Activated T-cell treated with anti-CD3 and anti-CD28 coated beads, Interleukin-2, amount 50 U/mL, for 4 hours (primary cell): ENCODE data around the gene CAMK1D. TPM values are rescaled to one million over a fixed set of nuclear protein-coding genes. Genes with fewer than 3 reads are reported as not detected.

ENCODE experiments used
- ATAC-seq, 2 donors: fragments of 200-7000 bp; cut with Tn5 transposase; one replicate each; pipeline ENCODE4 v1.10.0; 2021
- DNase-seq: peaks from one replicate; pipeline ENCODE4 v3.0.0-alpha.2; 2020
- H3K27me3 Mint-ChIP-seq: one replicate; pipeline ENCODE4 v1.8.0; 2021; ENCODE audit warnings: low read depth, mixed read lengths
- H3K36me3 Mint-ChIP-seq: one replicate; pipeline ENCODE4 v1.8.0; 2022; ENCODE audit warnings: mixed read lengths; ENCODE audit not compliant: insufficient read depth
- H3K4me1 Mint-ChIP-seq: one replicate; pipeline ENCODE4 v1.8.0; 2021; ENCODE audit warnings: low read depth, mixed read lengths
- H3K4me3 Mint-ChIP-seq: one replicate; pipeline ENCODE4 v1.8.0; 2021; ENCODE audit warnings: mild to moderate bottlenecking, moderate library complexity, mixed read lengths
- H3K9me3 Mint-ChIP-seq: one replicate; pipeline ENCODE4 v1.8.0; 2021; ENCODE audit warnings: mixed read lengths
- total RNA-seq, 3 donors: library from RNA; stranded (reverse); gene quantifications; one replicate each; pipeline ENCODE4 v1.2.1, GENCODE V29; 2021

CAMK1D gene
- total RNA-seq, 3 donors from 2014 or later, result 6.3 to 7.8 (median 6.7) TPM

GRCh38 chr10:12605580-12606405 lies 256.4 kb downstream of the CAMK1D start:
- H3K36me3 Mint-ChIP-seq, result peaks cover under 1% of the 10 kb centered on the region
- ATAC-seq (peak; percentile 81 to 86), DNase-seq (peak; percentile 25)
- no peaks in the 10 kb centered on the region for H3K9me3 Mint-ChIP-seq
- peaks cover 22% of the 10 kb centered on the region for H3K4me1 Mint-ChIP-seq
- no peaks in the 10 kb centered on the region for H3K27me3 Mint-ChIP-seq
- H3K4me3 Mint-ChIP-seq, result peak overlapping the region; percentile 84

- DNase-seq, result no peak
- H3K4me1 Mint-ChIP-seq, result peaks cover 22% of the 10 kb centered on the region
- H3K9me3 Mint-ChIP-seq, result no peaks in the 10 kb centered on the region
- no peaks in the 10 kb centered on the region for H3K27me3 Mint-ChIP-seq
- no peaks in the 10 kb centered on the region for H3K36me3 Mint-ChIP-seq
- H3K4me3 Mint-ChIP-seq, result peak overlapping the region; percentile 84
- ATAC-seq, result no peak
Observed at GRCh38 chr10:12606461-12606860, 257.1 kb downstream of the CAMK1D start.

- H3K9me3 Mint-ChIP-seq, result no peaks in the 10 kb centered on the region
- ATAC-seq, result no peak
- no peaks in the 10 kb centered on the region for H3K27me3 Mint-ChIP-seq
- peaks cover 2% of the 10 kb centered on the region for H3K36me3 Mint-ChIP-seq
- peaks cover 24% of the 10 kb centered on the region for H3K4me1 Mint-ChIP-seq
- DNase-seq, result no peak
- no peak overlapping the region for H3K4me3 Mint-ChIP-seq
Observed at GRCh38 chr10:12608761-12609160, 259.4 kb downstream of the CAMK1D start.

- ATAC-seq (no peak), DNase-seq (no peak)
- no peaks in the 10 kb centered on the region for H3K9me3 Mint-ChIP-seq
- no peaks in the 10 kb centered on the region for H3K27me3 Mint-ChIP-seq
- peaks cover 2% of the 10 kb centered on the region for H3K36me3 Mint-ChIP-seq
- peaks cover 24% of the 10 kb centered on the region for H3K4me1 Mint-ChIP-seq
- H3K4me3 Mint-ChIP-seq, result no peak overlapping the region
Observed at GRCh38 chr10:12609435-12609834, 260.1 kb downstream of the CAMK1D start.

- H3K4me3 Mint-ChIP-seq, result no peak overlapping the region
- H3K27me3 Mint-ChIP-seq, result no peaks in the 10 kb centered on the region
- peaks cover 8% of the 10 kb centered on the region for H3K4me1 Mint-ChIP-seq
- no peaks in the 10 kb centered on the region for H3K9me3 Mint-ChIP-seq
- DNase-seq (no peak), ATAC-seq (no peak)
- peaks cover 2% of the 10 kb centered on the region for H3K36me3 Mint-ChIP-seq
Observed at GRCh38 chr10:12613136-12613535, 263.8 kb downstream of the CAMK1D start.

GRCh38 chr10:12614177-12614995 lies 265.0 kb downstream of the CAMK1D start:
- ATAC-seq (no peak), DNase-seq (no peak)
- Mint-ChIP-seq H3K4me1 (peaks cover 11% of the 10 kb centered on the region), H3K9me3 (no peaks in the 10 kb centered on the region), H3K36me3 (peaks cover 2% of the 10 kb centered on the region), H3K27me3 (no peaks in the 10 kb centered on the region), H3K4me3 (no peak overlapping the region)

GRCh38 chr10:12615296-12616220 lies 266.2 kb downstream of the CAMK1D start:
- no peak overlapping the region for H3K4me3 Mint-ChIP-seq
- DNase-seq, result no peak
- H3K27me3 Mint-ChIP-seq, result no peaks in the 10 kb centered on the region
- no peaks in the 10 kb centered on the region for H3K9me3 Mint-ChIP-seq
- peaks cover 16% of the 10 kb centered on the region for H3K4me1 Mint-ChIP-seq
- ATAC-seq, result no peak
- peaks cover 2% of the 10 kb centered on the region for H3K36me3 Mint-ChIP-seq

GRCh38 chr10:12617191-12618175 lies 268.1 kb downstream of the CAMK1D start:
- H3K4me1 Mint-ChIP-seq, result peaks cover 16% of the 10 kb centered on the region
- no peak overlapping the region for H3K4me3 Mint-ChIP-seq
- DNase-seq (no peak), ATAC-seq (no peak)
- H3K36me3 Mint-ChIP-seq, result peaks cover under 1% of the 10 kb centered on the region
- H3K27me3 Mint-ChIP-seq, result no peaks in the 10 kb centered on the region
- H3K9me3 Mint-ChIP-seq, result no peaks in the 10 kb centered on the region

GRCh38 chr10:12622016-12622415 lies 272.7 kb downstream of the CAMK1D start:
- Mint-ChIP-seq H3K4me3 (no peak overlapping the region), H3K36me3 (peaks cover 2% of the 10 kb centered on the region), H3K27me3 (no peaks in the 10 kb centered on the region), H3K4me1 (peaks cover 15% of the 10 kb centered on the region), H3K9me3 (no peaks in the 10 kb centered on the region)
- ATAC-seq (no peak), DNase-seq (no peak)

- Mint-ChIP-seq H3K36me3 (peaks cover 2% of the 10 kb centered on the region), H3K9me3 (no peaks in the 10 kb centered on the region), H3K4me1 (peaks cover 11% of the 10 kb centered on the region), H3K27me3 (no peaks in the 10 kb centered on the region), H3K4me3 (no peak overlapping the region)
- ATAC-seq (no peak), DNase-seq (no peak)
Observed at GRCh38 chr10:12622691-12623090, 273.3 kb downstream of the CAMK1D start.

GRCh38 chr10:12625393-12626023 lies 276.2 kb downstream of the CAMK1D start:
- no peak for DNase-seq
- H3K4me3 Mint-ChIP-seq, result no peak overlapping the region
- no peak for ATAC-seq

GRCh38 chr10:12628153-12628552 lies 278.8 kb downstream of the CAMK1D start:
- DNase-seq, result no peak
- H3K4me1 Mint-ChIP-seq, result peaks cover 15% of the 10 kb centered on the region
- peaks cover 3% of the 10 kb centered on the region for H3K36me3 Mint-ChIP-seq
- no peak overlapping the region for H3K4me3 Mint-ChIP-seq
- H3K27me3 Mint-ChIP-seq, result no peaks in the 10 kb centered on the region
- H3K9me3 Mint-ChIP-seq, result no peaks in the 10 kb centered on the region
- no peak for ATAC-seq

More at GRCh38 chr10:12625393-12626023, 276.2 kb downstream of the CAMK1D start:
- H3K36me3 Mint-ChIP-seq, result peaks cover 3% of the 10 kb centered on the region
- H3K4me1 Mint-ChIP-seq, result peaks cover 15% of the 10 kb centered on the region
- no peaks in the 10 kb centered on the region for H3K27me3 Mint-ChIP-seq
- no peaks in the 10 kb centered on the region for H3K9me3 Mint-ChIP-seq
